Stimulated activated CD4-positive, alpha-beta T cell treated with anti-CD3 and anti-CD28 coated beads, Interleukin-15, amount 100 ng/mL, for 1 hour (primary cell): ENCODE measurements around the gene GIMAP8.
A peak's percentile ranks its signal among the peaks of the same experiment; 100 is the strongest.
"Not testable (repeated sequence)": the region's sequence is repeated elsewhere in the genome, so short reads cannot be mapped to it uniquely, and the experiment has no call there.

ENCODE experiments used
- DNase-seq, 2 donors: peaks; one replicate each; pipeline ENCODE4 v3.0.0-alpha.2; 2020; ENCODE audit warnings: low read depth in 1 of 2, low spot score in 1 of 2

Gene GIMAP8

DNA sequence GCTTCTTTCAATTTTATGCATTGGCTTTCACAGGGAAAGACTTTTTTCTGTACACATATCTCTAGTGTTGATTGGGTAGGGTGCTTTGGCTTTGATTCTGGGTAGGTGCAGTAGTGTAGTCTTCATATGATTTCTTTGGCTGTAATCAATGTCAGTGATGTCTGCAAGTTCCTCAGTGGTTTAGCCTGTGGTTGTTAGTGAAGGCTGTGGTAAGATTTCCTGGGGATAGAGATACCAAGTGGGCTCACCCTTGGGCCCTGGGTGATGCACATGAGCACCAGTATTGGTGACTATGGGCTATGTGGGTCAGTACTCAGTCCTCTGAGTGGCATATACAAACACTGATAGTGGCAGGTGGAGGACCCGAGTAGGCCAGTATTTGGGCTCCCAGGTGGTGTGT, 13.0 kb downstream of the GIMAP8 start:
- DNase-seq: no peak

DNA sequence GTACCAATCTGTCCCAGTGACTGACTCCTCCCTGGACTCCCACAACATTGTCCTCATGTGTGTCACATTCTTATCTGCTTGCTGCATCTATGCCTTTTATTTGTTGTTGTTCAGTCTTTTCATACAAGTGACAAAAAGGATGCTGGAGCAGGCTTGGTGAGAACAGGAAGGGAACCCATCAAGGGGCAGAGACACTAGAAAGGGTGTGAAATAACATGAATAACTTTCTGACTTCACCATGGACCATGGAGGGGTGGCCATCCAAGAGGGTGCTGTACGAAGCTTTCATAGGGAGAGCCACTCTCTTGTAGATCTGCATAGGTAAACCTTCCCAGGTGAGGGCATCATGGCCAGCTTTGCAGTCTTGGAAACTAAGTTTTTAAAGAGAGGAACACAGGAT, 14.5 kb downstream of the GIMAP8 start:
- DNase-seq: no peak

DNA sequence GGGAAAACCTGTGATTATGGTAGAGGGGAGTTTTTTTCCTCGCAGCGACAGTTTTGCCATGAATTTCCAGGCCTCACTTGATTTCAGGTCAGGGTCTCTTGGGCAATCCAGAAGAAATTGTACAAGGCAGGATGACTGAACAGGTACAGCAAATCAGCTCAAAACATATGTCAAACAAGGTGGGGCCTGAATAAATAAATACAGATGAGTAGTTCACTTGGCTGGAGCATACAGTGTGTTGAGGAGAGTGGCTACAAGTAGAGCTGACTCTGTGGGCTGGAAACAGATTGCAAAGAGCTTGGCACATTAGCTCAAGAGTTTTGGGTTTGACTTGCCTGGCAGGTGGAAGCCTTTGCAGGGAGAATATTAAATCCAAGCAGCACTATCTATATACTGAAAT, 15.0 kb downstream of the GIMAP8 start:
- DNase-seq: no peak

DNA sequence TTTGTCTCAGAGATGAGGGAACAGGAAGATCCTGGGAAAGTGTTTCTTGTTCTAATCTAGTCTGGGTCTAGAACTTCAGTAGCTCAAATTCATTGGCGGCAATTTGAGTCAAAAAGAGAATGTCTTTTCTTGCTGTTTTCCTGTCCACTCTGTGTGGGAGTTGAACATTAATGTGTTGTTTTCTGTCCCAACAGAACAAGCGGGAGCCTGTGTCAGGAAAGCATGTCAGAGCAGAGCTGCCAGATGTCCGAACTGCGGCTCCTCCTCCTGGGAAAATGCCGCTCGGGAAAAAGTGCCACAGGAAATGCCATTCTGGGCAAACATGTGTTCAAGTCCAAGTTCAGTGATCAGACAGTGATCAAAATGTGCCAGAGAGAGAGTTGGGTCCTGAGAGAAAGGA, 16.0 kb downstream of the GIMAP8 start:
- DNase-seq: no peak

DNA sequence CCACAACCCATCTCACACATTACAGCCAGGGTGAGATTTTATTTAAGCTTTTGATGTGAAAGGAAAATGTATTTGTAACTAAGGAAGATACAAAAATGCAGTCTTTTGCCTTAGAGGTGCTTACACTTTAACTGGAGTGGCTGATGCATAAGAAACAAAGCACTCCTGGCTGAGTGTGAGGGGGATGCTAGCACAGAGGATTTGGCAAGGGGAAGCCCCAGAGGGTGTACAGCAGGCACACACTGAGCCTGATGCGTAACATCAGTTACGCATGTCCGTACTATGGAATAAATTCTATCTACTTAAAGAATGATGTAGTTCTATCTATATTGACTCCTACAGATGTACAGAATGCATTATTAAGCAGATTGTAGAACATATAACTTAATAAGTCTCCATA, 17.8 kb downstream of the GIMAP8 start:
- DNase-seq: no peak

DNA sequence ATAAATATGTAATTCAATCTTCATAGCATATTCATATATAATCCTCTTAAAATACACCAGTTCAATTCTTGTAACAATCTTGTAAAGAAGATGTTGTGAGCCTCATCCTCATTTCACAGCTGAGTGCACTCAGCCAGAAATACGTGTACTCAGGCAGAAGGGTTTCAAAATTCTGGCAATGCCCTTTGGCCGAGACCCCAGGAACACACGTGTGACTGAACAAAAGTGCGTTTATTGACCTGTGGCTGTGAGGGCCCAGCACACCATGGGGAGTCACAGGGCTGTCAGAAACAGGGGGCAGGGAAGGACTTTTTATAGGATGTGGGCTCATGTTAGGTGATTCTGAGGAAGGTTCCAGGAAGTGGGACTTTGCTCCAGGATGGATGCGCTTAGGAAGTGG, 21.5 kb downstream of the GIMAP8 start:
- DNase-seq: no peak

DNA sequence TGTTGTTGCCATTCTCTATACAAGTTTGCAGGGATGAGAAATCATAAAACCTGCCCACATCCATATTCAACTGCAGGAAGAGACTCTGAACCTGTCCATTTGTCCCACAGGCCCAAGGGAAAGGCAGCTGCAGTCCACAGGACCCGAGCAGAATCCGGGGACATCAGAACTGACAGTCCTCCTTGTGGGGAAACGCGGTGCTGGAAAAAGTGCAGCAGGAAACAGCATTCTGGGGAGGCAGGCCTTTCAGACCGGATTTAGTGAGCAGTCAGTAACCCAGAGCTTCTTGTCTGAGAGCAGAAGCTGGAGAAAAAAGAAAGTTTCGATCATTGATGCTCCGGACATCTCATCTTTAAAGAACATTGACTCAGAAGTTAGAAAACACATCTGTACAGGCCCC, 23.5 kb downstream of the GIMAP8 start:
- DNase-seq: no peak

DNA sequence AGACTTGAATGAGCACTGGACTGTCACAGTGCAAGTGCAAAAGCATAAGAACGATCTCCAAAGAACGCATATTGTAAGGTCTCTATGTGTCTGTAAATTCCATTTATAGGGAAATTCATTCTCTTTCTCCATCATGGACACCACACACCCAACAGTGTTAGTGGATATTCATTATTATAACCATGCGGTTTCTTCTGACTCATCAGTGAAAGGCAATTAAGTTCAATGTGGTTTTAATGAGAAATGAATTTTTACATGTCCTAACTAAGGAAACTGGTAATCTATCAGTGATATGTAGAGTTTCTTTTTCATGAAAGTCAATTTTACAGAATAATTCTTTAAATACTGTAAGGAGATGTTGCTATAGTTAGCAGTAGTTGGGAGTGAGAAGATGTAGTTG, 25.9 kb downstream of the GIMAP8 start:
- no peak for DNase-seq

DNA sequence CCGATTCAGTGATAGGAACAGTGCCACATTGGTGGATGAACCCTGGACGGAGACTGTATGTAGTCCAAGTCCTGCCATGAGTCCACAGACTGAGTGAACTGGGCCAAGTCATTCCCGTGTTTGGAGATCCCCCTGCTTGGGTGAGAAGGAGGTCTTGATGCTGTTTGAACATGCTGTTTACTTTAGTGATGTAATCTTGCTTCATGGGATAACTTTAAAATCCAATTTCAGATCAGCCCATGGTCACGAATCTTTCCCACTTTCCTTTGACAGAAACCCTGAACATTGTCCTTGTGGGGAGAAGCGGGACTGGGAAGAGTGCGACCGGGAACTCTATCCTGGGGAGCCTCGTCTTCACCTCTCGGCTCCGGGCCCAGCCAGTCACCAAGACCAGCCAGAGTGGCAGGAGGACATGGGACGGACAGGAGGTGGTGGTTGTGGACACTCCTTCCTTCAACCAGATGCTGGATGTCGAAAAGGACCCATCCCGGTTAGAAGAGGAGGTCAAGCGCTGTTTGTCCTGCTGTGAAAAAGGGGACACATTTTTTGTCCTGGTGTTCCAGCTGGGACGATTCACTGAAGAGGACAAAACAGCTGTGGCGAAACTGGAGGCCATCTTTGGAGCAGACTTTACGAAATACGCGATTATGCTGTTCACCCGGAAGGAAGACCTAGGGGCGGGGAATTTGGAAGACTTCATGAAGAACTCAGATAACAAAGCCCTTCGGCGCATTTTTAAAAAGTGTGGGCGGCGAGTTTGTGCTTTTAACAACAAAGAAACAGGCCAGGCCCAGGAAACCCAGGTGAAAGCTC, 26.6 kb downstream of the GIMAP8 start:
- DNase-seq: no peak

DNA sequence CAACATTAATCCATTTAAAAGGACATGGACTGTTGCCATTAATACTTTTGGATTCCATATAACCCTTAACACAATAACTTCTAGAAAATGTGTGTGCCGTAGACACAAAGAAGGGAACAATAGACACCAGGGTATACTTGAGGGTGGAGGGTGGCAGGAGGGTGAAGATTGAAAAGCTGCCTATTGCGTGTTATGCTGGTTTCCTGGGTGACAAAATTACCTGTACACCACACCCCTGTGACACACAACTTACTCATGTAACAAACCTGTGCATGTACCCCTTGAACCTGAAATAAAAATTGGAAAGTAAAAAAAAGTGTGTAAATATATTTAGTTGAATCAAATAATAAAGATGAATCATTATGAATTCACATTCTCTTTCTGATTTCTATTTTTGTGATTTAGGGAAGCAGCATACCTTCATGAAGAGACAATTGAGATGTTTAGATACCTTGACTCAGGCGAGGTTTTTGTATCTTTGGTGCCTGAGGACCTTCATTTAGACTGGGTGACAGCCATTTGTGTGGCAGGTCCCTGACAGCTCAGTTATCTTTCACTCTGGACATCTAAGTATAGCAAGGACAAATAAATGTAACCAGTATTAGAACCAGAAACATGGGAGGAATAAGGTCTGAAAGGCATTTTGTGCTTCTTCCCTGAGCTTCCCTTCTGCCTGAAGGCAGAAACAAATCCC, 28.7 kb downstream of the GIMAP8 start:
- peak in 1 of 2 donors; percentile 22 for DNase-seq

DNA sequence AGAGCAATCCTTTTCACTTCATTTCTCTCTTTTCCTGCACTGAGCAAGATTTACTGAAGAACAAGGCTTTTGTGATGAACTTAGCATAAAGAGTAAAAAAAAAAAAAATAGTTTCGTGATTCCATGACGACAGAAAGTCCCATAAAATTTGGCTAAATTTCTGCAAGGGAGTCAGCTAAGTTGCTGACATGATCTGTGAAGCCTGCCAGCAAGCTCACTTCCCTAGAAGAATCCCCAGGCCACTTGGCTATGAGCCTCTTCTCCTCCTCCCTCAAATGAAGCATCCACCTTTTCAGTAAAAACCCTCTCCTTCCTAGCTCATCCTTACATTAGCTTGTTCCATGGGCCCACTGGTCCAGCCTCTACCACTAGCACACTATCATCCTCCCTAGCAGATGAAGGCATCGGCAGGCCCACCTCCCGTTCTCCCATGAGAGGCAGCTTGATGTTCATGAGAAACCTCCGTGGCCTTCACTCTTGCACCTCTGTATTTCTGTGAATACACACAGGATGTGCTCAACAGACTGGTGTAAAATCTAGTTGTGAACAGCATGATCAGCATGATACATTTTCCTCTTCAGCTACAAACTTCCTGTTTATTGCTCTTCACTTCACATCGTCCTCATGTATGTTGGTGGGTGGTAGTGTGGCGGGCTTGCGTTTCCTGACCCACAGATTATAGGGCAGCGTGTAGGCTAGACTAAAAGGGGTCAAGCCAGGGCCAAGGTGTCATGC, 30.9 kb downstream of the GIMAP8 start:
- no peak for DNase-seq

DNA sequence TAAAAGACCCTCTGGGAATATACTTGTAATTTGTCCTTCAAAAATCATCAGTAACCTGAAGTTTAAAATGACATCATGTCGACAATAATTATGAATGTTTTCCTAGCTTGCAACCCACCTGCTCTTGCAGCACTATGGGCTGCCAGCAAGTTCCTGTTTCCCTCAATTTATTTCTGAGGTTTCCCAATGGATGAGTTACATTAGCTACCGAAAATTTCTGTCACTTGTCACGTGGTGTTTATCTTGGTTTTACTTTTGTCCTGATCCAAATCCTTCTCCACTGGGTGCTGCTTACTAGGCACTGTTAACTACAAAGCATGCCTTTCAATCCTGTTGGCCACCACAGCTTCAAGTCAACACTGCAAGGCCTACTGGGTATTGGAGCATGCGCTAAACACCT, 31.5 kb downstream of the GIMAP8 start:
- no peak for DNase-seq

DNA sequence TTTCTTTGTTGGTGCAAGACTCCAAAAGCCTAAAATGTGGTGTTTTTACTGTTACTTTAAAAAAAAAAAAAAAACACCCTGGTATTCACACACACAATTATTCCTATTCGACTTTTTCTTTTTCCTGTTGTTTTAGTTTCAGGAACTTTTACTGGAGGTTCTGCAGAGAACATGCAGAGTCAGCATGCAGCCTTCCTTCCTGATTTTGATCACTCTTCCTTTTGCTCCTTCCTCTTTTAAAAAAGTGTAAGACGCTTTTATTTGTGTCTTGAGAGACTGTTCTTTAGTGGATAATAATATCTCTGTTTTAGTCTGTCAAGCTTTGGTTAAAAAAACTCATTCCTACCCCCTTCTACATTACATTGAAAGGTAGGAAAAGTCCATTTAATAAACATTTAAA, 33.1 kb downstream of the GIMAP8 start:
- not testable (repeated sequence) for DNase-seq

DNA sequence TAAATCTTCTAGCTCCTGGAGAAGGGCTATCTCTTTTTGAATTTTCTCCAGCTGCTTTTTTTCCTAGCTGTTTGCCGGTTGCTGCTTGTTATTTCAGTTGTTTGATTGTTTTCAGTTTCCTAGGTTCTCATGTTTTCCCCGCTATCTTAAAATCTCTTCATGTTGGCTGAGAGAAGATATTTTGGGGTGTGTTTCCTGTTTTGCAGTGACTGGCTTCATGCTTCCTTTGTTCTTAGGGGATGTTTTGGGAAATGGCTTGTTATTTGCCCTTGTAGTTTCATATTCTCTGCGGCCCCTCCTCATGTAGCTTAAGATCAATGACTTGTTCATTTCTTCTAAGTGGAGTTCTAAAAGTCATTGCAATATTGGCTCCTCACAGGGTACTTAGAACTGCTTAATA, 33.6 kb downstream of the GIMAP8 start:
- not testable (repeated sequence) for DNase-seq

DNA sequence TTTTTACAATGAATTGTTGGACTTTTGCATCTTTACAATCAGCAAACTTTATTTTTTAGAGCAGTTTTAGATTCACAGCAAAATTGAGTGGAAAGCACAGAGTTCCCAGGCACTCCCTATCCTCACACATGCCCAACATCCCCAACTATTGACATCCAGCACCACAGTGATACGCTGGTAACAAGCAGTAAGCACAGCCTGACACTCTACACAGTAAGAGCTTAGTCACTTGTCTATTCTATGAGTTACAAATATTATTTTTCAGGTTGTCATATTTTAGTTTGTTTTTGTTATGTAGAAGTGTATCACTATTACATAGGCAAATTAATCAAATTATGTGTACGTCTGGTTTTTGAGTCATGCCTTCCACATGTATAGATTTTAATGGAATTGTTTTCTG, 37.2 kb downstream of the GIMAP8 start:
- DNase-seq: no peak

DNA sequence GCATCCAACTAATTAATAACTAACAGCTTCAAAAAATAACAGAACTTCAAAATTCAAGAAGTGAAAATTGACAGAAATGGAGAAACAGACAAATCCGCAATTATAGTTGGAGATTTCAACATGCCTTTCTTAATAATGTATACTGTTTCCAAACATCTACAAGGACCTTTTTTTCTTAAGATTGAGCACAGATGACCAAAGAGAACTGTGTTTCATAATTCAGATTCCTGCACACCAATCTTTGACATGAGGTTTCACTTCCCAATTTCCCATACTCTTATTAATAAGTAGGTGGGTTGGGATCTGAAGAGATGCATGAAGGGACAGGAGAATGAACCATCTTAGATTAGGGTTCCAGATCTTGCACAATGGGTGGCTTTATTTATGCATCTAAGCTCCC, 39.4 kb downstream of the GIMAP8 start:
- DNase-seq: no peak

DNA sequence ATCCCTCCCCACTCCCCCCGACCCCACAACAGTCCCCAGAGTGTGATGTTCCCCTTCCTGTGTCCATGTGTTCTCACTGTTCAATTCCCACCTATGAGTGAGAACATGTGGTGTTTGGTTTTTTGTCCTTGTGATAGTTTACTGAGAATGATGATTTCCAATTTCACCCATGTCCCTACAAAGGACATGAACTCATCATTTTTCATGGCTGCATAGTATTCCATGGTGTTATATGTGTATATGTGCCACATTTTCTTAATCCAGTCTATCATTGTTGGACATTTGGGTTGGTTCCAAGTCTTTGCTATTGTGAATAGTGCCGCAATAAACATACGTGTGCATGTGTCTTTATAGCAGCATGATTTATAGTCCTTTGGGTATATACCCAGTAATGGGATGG, 43.0 kb downstream of the GIMAP8 start:
- DNase-seq: not testable (repeated sequence)

DNA sequence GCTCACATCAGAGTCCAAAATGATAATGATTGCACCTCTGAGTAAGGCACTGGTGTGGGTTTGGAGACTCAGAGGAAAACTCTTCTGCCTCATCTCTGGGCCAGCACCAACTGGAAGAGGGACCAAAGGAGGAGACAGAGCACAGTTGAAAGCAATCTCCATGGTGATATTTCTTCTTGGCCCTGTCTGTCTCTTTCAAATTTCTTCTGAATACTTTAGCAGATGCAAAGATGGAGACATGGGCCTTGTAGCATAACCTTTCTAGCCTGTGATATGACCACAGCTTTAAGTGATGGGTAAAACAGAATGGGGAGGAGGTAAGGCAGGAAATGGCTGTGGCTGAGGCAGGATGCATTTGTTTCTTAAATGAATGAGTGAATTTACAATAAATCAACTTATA, 52.1 kb downstream of the GIMAP8 start:
- DNase-seq: no peak

DNA sequence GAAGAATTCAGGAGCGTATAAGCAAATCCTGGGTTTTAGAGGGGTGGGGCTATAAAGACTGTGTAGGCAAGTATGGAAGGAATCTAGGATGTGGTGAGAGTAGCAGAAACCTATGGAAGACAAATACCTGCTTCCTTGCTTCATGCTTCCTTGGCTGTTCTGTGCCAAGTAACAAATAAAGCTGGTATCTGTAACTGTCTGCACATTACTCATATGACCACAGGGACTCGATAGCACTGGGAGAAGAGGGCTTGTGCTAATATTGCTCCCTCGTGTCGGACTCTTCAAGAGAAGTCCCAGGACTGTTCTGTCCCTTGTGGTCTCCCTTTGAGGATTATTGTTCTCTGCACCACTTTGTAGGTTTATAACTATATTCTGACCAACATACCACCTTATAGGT, 52.7 kb downstream of the GIMAP8 start:
- DNase-seq: no peak

DNA sequence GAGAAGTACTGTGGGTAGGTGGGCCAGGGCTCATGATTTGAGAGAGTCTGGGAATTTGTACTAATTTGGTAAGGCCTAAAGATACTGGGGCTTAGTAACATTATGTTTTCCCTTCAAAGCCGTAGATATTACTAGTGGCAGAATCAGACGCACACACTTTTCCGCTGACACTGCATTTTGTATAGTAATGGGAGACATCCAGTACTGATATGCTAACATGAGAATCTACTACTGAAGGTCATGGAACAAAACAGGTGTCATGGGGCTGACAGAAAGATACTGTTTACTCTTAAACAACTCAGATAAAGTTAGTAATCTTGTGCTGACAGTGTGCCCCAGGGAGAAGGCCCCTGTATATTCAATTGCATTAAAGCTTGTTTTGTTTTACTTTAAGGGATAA, 53.2 kb downstream of the GIMAP8 start:
- DNase-seq: no peak

DNA sequence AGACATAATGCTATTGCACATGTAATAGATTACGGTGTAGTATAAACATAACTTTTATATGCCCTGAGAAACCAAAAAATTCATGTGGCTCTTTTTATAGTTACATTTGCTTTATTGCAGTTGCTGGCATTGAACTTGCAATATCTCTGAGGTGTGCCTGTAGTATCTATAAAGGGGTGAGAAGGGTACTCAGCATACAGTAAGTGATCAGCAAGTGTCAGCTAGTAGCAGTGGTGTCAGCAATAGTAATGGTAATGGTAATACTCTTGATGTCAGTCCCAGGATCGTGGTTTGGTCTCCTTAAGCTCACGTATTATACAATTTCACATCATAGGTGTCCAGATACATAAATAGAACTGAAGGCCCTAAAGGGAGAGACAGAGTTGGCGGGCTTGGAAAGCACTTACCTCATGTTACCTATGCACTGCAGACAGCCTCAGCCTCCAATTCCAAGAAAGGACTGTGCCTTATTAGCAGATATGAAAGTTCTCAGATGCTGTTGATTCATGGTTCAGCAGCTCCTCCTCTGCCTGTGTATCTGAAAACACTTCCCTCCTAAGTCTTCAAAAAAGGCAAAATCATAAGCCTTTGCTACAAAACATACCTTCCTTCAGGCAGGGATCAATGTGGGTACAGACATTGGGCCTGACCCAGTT, 57.6 kb downstream of the GIMAP8 start:
- no peak for DNase-seq

DNA sequence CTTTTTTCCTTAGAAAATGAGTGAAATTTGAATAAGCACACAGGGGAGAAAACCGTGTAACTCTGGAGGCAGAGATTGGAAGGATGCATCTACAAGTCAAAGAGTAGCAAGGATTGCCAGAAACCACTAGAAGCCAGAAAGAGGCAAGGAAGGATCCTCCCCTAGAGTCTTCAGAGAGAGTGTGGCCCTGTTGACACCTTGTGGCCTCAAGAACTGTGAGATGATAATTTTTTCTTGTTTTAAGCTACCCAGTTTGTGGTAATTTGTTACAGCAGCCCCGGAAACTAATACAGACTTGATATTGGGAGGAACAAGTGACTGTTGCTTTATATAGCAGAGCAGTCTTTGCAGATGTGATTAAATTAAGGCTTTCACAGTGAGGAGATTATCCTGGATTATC, 60.6 kb downstream of the GIMAP8 start:
- no peak for DNase-seq
